Measurements from ENCODE around the gene BSDC1. TPM values are rescaled to one million over a fixed set of nuclear protein-coding genes. Genes with fewer than 3 reads are reported as not detected.
"Not testable (repeated sequence)": the region's sequence is repeated elsewhere in the genome, so short reads cannot be mapped to it uniquely, and the experiment has no call there.

The BSDC1 gene
- total RNA-seq, 1 donor from 2014 or later = 75.7 TPM

- DNase-seq = not testable (repeated sequence)
Observed at GRCh38 chr1:32355778-32356177, 38.5 kb downstream of the BSDC1 start.

DNA sequence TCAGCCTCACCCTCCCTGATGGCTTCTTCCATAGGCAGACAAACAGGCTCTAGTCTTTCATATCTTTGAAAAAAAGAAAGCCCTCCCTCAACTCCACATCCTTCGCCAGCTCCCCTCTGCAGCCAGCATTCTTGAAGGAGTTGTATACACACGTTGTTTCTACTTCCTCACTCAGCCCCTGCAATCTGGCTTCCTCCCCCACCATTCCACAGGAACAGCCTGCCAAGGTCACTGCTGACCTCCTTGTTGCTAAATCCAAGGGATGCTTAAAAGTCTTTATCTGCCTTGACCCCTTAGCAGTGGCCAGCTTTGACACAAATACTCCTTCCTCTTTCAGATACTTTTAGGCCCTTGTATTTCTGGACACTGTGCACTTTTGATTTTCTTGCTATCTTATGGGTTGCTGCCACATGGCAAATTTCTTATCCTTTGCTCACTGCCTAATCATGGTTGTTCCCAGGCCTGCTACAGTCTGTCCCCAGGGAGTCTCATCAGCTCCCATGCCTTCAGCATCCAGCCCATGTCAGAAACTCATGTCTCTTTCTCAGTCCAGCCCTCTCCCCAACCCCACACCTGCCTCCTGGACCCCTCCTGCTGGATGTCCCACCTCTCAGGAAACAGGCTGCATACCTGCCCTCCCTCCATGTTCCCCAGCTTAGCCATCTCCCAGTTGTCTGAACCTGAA, 40.2 kb downstream of the BSDC1 start:
- DNase-seq = peak; percentile 40

DNA sequence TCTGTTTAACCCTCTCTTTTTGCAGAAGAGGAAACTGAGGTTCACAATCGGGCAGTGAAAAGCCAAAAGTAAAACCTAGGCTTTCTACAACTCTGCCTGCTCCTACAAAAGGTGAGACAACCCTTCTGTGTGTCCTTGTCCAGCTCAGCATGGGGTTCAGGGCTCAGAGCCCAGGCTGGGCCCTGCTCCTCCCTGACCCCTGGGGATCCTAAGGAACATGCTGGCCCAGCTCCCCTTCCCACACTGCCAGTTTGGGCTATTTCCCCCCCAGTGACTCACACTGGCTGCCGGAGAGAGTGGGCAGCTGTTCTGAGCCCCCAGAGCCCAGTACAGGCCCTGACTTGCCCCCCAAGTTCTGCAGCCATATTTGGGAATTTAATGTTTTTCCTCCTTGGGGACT, 40.8 kb downstream of the BSDC1 start:
- no peak for DNase-seq

GRCh38 chr1:32352831-32353383, 41.3 kb downstream of the BSDC1 start:
- DNase-seq = no peak

- DNase-seq = no peak
Observed at GRCh38 chr1:32352239-32352745, 41.9 kb downstream of the BSDC1 start.

DNA sequence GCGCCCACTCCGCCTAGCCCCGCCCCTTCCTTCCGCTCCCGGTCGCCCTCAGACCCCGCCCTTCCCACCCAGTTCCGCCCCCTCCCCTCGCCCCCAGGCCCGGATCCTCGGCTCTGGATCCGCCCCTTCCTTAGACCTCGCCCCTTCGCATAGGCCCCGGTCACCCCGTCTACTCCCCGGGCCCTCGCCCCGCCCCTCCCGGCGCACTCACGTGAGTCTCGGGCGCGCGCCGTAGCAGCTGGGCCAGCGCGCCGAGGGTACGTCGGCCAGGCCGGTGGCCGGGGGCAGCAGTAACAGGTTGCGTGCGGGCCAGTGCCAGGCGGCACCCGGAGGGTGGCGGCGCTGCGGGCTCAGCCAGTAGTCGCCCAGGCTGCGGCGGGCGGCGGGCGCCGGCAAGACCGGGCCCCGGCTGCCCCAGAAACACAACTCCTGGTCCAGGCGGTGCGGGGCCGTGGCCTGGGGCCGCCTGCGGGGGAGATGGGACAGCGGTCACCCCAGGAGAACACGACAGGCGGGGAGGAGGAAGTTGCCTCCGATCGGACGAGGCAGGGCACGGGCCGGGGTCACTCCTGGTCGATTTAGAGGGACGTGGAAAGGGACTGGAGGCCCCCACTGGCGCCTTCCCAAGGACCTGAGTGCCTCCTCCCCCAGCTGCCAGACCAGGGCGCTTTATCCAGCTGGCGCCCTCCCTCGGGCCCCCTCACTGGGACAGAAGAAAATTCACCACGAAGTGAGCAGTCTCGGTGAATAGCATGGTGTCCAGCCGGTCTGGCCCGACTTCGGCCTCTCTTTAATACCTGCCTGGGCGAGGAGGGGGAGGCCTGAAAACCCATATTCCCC, 42.6 kb downstream of the BSDC1 start:
- DNase-seq = peak; percentile 95

GRCh38 chr1:32350785-32351398, 43.3 kb downstream of the BSDC1 start:
- peak; percentile 80 for DNase-seq

DNA sequence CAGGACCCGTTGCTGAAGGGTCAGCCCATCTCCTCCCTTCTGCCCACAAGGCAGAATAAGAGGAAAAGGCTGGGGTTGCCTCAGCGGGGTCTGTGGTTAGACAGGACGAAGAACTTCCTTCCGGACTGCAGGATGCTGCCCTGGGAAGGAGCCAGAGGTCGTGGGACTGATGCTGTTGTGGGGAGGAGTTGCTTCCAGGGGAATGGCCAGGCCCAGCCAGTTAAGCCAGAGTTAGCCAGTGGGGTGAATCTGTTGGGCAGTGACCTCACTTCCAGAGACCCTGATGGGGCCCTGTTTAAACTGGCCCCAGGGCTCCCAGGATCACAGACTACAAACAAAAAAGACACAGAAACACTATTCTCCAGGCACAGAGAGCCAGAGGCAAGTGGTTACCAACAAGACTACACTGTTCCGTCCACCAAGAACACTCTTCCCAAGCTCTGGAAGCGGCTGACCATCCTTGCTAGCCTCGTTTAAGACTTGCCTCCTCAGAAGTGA, 45.0 kb downstream of the BSDC1 start:
- DNase-seq = peak; percentile 94

DNA sequence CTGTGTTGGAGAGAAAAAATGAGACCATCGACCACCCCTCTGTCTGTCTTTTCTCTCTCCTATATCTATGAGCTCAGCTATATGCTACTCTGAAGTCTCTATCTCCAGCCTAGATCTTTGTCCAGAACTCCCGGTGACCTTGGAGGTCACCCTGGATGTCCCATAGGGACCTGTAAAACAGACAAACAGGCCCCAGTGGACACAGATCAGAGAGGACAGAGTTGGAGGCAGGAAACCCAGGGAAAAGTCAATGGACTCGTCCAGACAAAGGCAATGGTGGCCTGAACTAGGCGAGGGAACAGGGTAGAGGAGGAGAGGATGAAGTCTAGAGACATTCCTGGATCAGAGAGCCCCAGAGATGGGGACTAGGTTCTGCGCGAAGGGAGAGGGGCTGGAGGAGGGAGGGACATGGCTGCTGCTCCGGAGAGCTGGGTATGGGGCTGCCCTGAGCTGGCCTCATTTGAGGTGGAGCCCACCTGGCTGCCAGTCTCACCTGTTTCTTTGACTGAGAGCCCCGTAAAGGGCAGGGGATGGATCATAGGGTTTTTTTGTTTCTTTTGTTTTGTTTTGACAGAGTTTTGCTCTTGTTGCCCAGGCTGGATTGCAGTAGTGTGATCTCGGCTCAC, 47.6 kb downstream of the BSDC1 start:
- DNase-seq = no peak

DNA sequence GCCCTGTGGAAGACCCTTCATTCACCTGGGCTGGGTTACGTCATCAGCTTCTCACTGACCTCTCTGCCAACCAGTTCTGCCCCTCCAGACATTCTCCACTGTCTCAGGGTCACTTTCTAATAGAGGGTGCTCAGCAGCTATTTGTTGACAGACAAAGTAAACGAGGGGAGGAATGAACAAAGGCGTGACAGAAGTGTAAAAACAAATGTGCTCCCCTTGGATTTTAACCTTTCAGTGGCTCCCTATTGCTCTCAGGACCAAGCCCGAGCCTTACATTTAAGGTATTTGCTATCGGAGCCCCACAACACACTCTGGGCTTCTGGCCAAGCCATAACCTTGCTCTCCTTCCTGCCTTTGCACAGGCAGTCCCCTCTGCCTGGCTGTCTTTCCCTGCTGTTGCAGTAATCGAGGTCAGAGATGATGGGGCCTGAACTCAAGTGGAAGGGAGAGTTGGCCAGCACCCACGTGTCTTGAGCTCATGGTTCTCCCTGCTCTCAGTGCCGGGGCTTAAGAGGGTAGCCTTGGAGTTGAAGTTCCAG, 48.9 kb downstream of the BSDC1 start:
- DNase-seq = peak; percentile 71

- no peak for DNase-seq
Observed at GRCh38 chr1:32342704-32343103, 51.5 kb downstream of the BSDC1 start.

GRCh38 chr1:32341971-32342370, 52.3 kb downstream of the BSDC1 start:
- no peak for DNase-seq

GRCh38 chr1:32341186-32341757, 53.0 kb downstream of the BSDC1 start:
- no peak for DNase-seq

DNA sequence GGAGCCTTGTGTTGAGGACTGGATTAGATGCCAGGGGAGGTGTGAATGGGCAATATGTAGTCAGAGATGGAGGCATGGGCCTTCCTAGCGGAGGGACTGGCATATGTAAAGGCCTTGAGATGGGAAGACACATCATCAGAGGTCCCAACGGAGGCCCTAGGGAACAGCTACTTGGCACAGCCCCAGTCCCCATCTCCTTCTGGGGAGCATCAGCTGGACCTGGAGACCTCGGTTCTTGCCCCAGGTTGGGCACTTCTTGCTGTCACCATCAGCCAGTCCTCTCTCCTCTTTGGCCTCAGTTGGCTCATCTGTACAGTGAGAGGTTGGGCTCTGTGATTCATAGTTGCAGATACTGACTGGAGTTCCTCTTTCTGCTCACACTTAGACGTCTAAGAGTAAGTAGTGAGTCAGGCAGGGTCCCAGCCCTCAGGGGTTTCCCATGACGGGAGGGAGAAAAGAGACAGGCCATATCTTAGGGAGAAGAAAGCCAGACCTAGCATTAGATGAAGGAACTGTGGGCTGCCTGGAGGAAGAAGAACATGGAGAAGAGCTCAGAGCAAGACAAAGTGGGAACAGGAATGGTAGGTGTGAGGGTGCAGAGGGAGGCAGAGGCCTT, 54.8 kb downstream of the BSDC1 start:
- DNase-seq = no peak

DNA sequence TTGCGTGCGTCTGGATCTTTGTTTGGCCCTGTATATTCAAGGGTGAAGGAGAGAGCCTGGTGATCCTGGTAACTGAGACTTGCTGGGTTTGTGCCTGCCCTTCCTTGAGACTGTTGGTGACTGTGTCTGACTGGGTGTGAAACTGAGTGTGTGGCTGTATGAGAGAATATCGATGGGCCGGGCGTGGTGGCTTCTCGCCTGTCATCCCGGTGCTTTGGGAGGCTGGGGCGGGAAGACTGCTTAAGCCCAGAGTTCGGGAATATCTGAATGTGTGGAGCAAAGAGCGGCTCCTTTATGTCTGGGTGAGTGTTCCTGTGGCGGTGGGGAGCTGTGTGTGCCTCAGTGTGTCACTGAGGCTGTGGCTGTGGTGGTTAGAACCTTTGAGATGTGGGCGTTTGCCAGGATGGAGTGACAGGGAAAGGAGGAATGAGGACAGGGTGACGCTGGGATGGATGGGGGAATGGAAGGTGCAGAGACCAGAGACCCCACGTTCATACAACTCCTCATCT, 55.5 kb downstream of the BSDC1 start:
- DNase-seq = no peak

DNA sequence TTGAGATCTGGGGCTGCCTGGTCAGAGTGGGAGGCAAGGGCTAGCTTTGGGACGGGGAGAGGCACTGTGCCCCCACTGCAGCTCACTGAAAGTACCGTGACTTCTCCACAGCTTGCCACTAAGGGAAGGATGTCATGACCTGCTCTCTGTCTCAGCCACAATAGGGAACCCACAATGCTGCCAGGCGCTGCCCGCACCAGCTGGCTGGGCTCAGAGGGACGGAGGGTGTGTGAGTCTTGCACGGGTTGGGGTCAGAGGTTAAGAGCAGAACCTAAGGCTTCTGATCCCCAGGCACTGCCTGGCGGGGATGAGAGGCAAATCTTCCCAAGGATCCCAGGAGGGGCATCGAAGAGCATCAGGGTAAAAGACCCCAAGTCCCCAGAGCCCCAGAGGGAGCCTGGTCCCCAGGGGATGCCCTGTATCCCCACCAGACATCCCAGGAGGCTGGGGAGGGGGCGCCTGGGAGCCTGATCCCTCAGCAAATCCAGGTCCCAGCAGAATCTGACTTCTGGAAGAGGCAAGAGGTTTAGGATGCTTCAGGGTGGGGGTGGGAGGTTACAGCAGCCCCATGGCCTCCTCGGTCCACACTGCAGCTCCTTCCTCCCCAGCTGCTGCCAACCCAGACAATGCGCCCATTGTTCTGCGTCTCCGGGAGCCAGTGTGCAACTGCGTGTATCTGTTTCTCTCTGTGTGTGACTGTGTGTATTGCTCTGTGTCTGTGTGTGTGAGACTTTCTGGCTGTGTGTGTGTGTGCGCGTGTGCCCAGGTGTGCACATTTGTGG, 56.2 kb downstream of the BSDC1 start:
- DNase-seq = peak; percentile 71

- DNase-seq = no peak
Observed at GRCh38 chr1:32336963-32337675, 57.1 kb downstream of the BSDC1 start.

GRCh38 chr1:32336591-32336932, 57.7 kb downstream of the BSDC1 start:
- peak; percentile 29 for DNase-seq

DNA sequence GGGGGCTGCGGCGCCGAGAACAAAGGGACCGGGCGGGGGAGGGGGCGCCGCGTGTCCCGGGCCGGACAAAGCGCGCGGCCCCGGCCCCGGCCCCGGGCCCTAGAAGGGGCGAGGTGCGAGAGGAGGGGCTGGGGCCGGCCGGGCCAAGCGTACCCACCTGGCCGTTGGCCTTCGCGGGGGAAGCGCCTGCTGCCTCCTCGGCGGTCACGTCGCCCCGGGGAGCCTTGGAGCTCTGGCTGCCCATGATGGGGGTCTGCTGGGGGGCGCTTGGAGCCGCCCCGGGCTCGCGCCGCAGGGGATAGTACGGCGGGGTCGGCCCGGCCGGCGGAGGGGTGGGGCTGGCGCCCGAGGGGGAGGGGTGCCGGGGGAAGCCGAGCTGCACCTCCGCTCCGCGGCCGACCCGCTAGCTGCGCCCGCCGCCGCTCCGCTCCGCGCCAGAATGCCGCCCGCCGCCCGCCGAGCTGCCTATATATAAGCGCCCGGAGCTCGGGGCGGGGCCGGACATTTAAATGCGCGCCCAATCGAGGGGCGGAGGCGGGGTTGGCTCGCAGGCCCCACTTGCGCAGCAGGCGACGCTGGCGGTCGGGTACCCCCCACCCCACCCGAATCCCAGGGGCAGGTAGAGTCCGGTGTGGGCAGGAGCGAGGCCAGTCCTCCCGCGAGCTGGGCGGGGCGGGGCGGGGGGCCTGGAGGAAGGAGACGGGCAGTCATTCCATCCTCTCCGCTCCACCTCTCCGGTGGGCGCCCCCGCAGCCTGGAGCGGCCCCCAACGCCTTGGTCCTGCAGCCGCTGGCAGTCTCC, 58.3 kb downstream of the BSDC1 start, which contains the start of gene MARCKSL1:
TSS of gene MARCKSL1 (minus strand) at position 444 of the 801 bp plus-strand sequence. CDS start at position 244, 200 bp downstream.
- peak; percentile 80 for DNase-seq
